HepG2 (cell line): ENCODE measurements around the gene TRMT112. TPM values are rescaled to one million over a fixed set of nuclear protein-coding genes. Genes with fewer than 3 reads are reported as not detected.

ENCODE experiments used
- ELK4 ChIP-seq: sonication (generic); formaldehyde crosslinking; IDR thresholded peaks from 2 replicates; pipeline ENCODE4 v1.9.0; 2021; ENCODE audit warnings: missing genetic modification reagents, borderline replicate concordance
- HNRNPH1 ChIP-seq: fragments of 200-400 bp; formaldehyde crosslinking; optimal IDR thresholded peaks from 2 replicates; pipeline ENCODE3; 2017; ENCODE audit warnings: mild to moderate bottlenecking, low read depth, low read length
- KDM1A ChIP-seq: IDR thresholded peaks from 2 replicates; pipeline ENCODE4 v1.6.1; 2016; ENCODE audit warnings: missing compliant biosample characterization
- POLR2G ChIP-seq: fragments of 200-400 bp; formaldehyde crosslinking; IDR thresholded peaks from 2 replicates; pipeline ENCODE4 v1.6.1; 2018; ENCODE audit warnings: mild to moderate bottlenecking, low read depth, low read length, moderate library complexity
- REST ChIP-seq, 2 experiments: IDR thresholded peaks; 2 replicates each; pipeline ENCODE4 v1.6.1; 2011 to 2012; ENCODE audit warnings: low read length in 2 of 2, borderline replicate concordance in 1 of 2, low read depth in 1 of 2, mild to moderate bottlenecking in 1 of 2, moderate library complexity in 1 of 2
- SIN3A ChIP-seq: IDR thresholded peaks from 2 replicates; pipeline ENCODE4 v1.6.1; 2011; ENCODE audit warnings: low read depth, mild to moderate bottlenecking, control low read depth, low read length, borderline replicate concordance
- SIN3B ChIP-seq: fragments of 150-350 bp; IDR thresholded peaks from 2 replicates; pipeline ENCODE4 v1.6.1; 2014; ENCODE audit warnings: low read length
- TBL1XR1 ChIP-seq: fragments of 150-350 bp; IDR thresholded peaks from 2 replicates; pipeline ENCODE4 v1.6.1; 2014; ENCODE audit warnings: borderline replicate concordance, low read length; ENCODE audit not compliant: partially characterized antibody
- ZFX ChIP-seq: sonication (generic); formaldehyde crosslinking; IDR thresholded peaks from 2 replicates; pipeline ENCODE4 v1.4.0; 2020; ENCODE audit warnings: mild to moderate bottlenecking, low read depth, missing genetic modification reagents, moderate library complexity
- ZGPAT ChIP-seq: IDR thresholded peaks from 2 replicates; pipeline ENCODE4 v1.6.1; 2016; ENCODE audit warnings: mild to moderate bottlenecking
- ZMYM4 ChIP-seq: sonication (generic); formaldehyde crosslinking; IDR thresholded peaks from 2 replicates; pipeline ENCODE4 v1.8.1; 2023; ENCODE audit warnings: mild to moderate bottlenecking, missing genetic modification reagents
- ZNF430 ChIP-seq: sonication (generic); formaldehyde crosslinking; IDR thresholded peaks from 2 replicates; pipeline ENCODE4 v1.9.0; 2021; ENCODE audit warnings: mild to moderate bottlenecking, missing genetic modification reagents
- ZNF614 ChIP-seq: IDR thresholded peaks from 2 replicates; pipeline ENCODE4 v1.6.1; 2018; ENCODE audit warnings: missing biosample characterization, missing genetic modification reagents, inconsistent platforms, borderline replicate concordance
- ZNF7 ChIP-seq: IDR thresholded peaks from 2 replicates; pipeline ENCODE4 v1.6.1; 2016; ENCODE audit warnings: missing biosample characterization, missing genetic modification reagents
- ZSCAN21 ChIP-seq: sonication (generic); formaldehyde crosslinking; IDR thresholded peaks from 2 replicates; pipeline ENCODE4 v1.8.0; 2022; ENCODE audit warnings: mild to moderate bottlenecking, missing genetic modification reagents, moderate library complexity, borderline replicate concordance
- polyA plus RNA-seq, 8 experiments: library from polyadenylated mRNA; depleted of rRNA in 3 of 8; stranded (reverse) in 7 of 8; unstranded in 1 of 8; fragments of >200 nt; fragmentation: Illumina TruSeq in 4 of 8; extraction: Trizol in 4 of 8; gene quantifications; 2 replicates each; pipeline versions ENCODE4 v1.2.1 to v1.2.3, GENCODE V29; 2011 to 2016; ENCODE audit warnings: low read depth in 4 of 8, missing spikeins in 1 of 8, mixed read lengths in 1 of 8; ENCODE audit not compliant: insufficient read depth in 1 of 8
- total RNA-seq, 5 experiments: library from RNA; depleted of rRNA; stranded (reverse); fragments of >200 nt; fragmentation: Illumina TruSeq; extraction: Trizol; gene quantifications; 2 replicates each; pipeline ENCODE4 v1.2.3, GENCODE V29; 2016; ENCODE audit warnings: low read depth in 1 of 5
- TF ChIP-seq, protein P1 (sequence below): sonication (generic); formaldehyde crosslinking; IDR thresholded peaks from 2 replicates; pipeline ENCODE4 v1.4.0; 2020; ENCODE audit warnings: mild to moderate bottlenecking, missing genetic modification reagents
- TF ChIP-seq, protein P2 (sequence below): sonication (generic); formaldehyde crosslinking; IDR thresholded peaks from 2 replicates; pipeline ENCODE4 v1.4.0; 2020; ENCODE audit warnings: low read depth, mild to moderate bottlenecking, missing genetic modification reagents

Gene TRMT112
- total and polyA plus RNA-seq, 2 of the 13 experiments (the other 11 are each of a cell fraction or from before 2014, with no cell fraction given) = 186 to 409 TPM

DNA sequence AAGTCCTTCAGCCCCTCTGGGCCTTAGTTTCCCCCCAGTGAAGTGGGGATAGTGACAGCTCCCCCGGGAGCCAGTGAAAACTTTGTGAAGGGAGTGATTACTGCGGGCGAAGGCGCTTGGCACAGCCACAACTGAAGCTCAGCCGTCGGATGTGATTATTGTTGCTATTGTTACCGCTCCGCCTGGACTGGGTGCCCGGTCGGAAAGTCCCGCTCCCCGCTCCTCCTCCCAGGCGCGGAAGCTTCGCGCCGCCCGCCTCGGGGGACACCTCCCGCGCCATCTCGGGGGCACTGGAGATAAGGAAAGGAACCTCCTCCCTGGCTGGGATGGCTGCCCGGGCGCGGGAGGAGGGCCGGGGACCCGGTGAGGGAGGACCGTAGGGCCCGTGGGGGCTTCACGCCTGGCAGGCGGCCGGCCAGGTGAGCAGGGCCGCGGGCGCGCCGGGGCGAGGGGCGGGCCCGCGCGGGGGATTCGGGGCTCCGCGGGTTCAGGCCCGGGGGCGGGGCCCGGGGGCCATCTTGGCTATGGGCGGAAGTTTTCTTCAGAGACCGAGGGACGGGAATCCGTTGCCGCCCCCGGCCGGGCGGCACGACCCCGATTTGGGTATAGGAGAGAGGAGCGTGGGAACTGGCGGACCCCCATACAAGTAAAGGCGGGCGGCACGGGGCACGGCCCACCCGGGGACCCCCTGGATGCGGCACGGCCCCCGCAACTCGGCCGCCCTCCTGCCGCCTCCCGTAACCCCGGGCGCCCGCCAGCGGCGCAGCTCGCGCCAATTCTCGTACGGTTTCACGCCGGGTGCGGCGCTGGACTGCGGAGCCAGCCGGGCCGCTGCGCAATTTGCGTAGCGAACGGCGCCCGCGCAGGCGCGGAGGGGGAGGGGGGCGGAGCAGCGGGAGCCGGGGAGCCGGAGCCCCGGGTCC, 32.1 kb downstream of the TRMT112 start, which contains the start of gene GPR137 (continued):
- TF ChIP-seq REST (IDR thresholded peaks at IDR 0.05; ENCODE audit: borderline replicate concordance in 1 of 2, low read depth in 1 of 2, low read length in 2 of 2) (no peak), HNRNPH1 (peak; percentile 100), ELK4 (no peak), ZNF430 (CRISPR knock-in tag) (peak; percentile 32; the same call in 1 of the 2 replicates), ZSCAN21 (CRISPR knock-in tag) (0 out of 2 replicates have a peak, but pooled peaks have one; percentile 14), KDM1A (CRISPR knock-in tag) (no peak), TBL1XR1 (peak; percentile 70), ZMYM4 (CRISPR knock-in tag) (no peak), SIN3A (peak; percentile 53; the same call in 1 of the 2 replicates), ZNF614 (peak; percentile 15; the same call in 1 of the 2 replicates), ZNF7 (CRISPR knock-in tag) (no peak), ZGPAT (CRISPR knock-in tag) (peak; percentile 38; the same call in 1 of the 2 replicates), POLR2G (peak; percentile 58), SIN3B (peak; percentile 42; the same call in 1 of the 2 replicates), ZFX (peak; percentile 54; the same call in 1 of the 2 replicates)
- TF ChIP-seq, protein P1, sequence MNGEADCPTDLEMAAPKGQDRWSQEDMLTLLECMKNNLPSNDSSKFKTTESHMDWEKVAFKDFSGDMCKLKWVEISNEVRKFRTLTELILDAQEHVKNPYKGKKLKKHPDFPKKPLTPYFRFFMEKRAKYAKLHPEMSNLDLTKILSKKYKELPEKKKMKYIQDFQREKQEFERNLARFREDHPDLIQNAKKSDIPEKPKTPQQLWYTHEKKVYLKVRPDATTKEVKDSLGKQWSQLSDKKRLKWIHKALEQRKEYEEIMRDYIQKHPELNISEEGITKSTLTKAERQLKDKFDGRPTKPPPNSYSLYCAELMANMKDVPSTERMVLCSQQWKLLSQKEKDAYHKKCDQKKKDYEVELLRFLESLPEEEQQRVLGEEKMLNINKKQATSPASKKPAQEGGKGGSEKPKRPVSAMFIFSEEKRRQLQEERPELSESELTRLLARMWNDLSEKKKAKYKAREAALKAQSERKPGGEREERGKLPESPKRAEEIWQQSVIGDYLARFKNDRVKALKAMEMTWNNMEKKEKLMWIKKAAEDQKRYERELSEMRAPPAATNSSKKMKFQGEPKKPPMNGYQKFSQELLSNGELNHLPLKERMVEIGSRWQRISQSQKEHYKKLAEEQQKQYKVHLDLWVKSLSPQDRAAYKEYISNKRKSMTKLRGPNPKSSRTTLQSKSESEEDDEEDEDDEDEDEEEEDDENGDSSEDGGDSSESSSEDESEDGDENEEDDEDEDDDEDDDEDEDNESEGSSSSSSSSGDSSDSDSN (CRISPR knock-in tag) = no peak; the same call in 1 of the 2 replicates
- TF ChIP-seq, protein P2, sequence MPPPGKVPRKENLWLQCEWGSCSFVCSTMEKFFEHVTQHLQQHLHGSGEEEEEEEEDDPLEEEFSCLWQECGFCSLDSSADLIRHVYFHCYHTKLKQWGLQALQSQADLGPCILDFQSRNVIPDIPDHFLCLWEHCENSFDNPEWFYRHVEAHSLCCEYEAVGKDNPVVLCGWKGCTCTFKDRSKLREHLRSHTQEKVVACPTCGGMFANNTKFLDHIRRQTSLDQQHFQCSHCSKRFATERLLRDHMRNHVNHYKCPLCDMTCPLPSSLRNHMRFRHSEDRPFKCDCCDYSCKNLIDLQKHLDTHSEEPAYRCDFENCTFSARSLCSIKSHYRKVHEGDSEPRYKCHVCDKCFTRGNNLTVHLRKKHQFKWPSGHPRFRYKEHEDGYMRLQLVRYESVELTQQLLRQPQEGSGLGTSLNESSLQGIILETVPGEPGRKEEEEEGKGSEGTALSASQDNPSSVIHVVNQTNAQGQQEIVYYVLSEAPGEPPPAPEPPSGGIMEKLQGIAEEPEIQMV (CRISPR knock-in tag) = no peak
